GM18507 (cell line): Measurements from ENCODE around the gene ZNF709.
"Not testable (repeated sequence)": the region's sequence is repeated elsewhere in the genome, so short reads cannot be mapped to it uniquely, and the experiment has no call there.

Source experiments
- DNase-seq: peaks from one replicate; pipeline ENCODE4 v3.0.0; 2011; ENCODE audit warnings: low read depth; ENCODE audit not compliant: insufficient read length; ENCODE audit errors: extremely low spot score
- FAIRE-seq: peaks from 2 replicates; lab custom pipeline; 2011; peaks lifted over from hg19 to GRCh38; lab: Jason Lieb, UNC

ZNF709 gene

GRCh38 chr19:12484371-12485051 lies at the start of gene ZNF709:
Gene ZNF709 (minus strand): TSS chr19:12484816. CDS start chr19:12484657, 159 bp downstream.
- FAIRE-seq (peak; percentile 94), DNase-seq (peak; percentile 84)

GRCh38 chr19:12527034-12527836 lies 42.6 kb upstream of the ZNF709 start:
- no peak for FAIRE-seq
- DNase-seq = no peak

GRCh38 chr19:12526542-12526941 lies 41.9 kb upstream of the ZNF709 start:
- FAIRE-seq = no peak
- no peak for DNase-seq

GRCh38 chr19:12521996-12522395 lies 37.4 kb upstream of the ZNF709 start:
- FAIRE-seq = no peak
- no peak for DNase-seq

GRCh38 chr19:12513531-12514061 lies 29.0 kb upstream of the ZNF709 start:
- FAIRE-seq (no peak), DNase-seq (no peak)

- no peak for FAIRE-seq
- DNase-seq = no peak
Observed at GRCh38 chr19:12497032-12497431, 12.4 kb upstream of the ZNF709 start.

- no peak for DNase-seq
- FAIRE-seq = no peak
Observed at GRCh38 chr19:12496480-12496879, 11.9 kb upstream of the ZNF709 start.

GRCh38 chr19:12495002-12495802 lies 10.6 kb upstream of the ZNF709 start:
- FAIRE-seq (peak; percentile 90), DNase-seq (peak; percentile 48)

- DNase-seq (no peak), FAIRE-seq (no peak)
Observed at GRCh38 chr19:12494260-12494860, 9.7 kb upstream of the ZNF709 start.

GRCh38 chr19:12486265-12486783 lies 1.7 kb upstream of the ZNF709 start:
- not testable (repeated sequence) for DNase-seq, FAIRE-seq

- no peak for FAIRE-seq
- no peak for DNase-seq
Observed at GRCh38 chr19:12485571-12485970, 955 bp upstream of the ZNF709 start.

- DNase-seq = no peak
- FAIRE-seq = no peak
Observed at GRCh38 chr19:12485052-12485416, 418 bp upstream of the ZNF709 start.

- FAIRE-seq (no peak), DNase-seq (no peak)
Observed at GRCh38 chr19:12484011-12484370, 625 bp downstream of the ZNF709 start.

GRCh38 chr19:12482509-12482886 lies 2.1 kb downstream of the ZNF709 start:
- FAIRE-seq = no peak
- no peak for DNase-seq

- no peak for FAIRE-seq
- DNase-seq = no peak
Observed at GRCh38 chr19:12481781-12482508, 2.7 kb downstream of the ZNF709 start.

- DNase-seq (no peak), FAIRE-seq (no peak)
Observed at GRCh38 chr19:12478234-12478941, 6.2 kb downstream of the ZNF709 start.

- not testable (repeated sequence) for FAIRE-seq, DNase-seq
Observed at GRCh38 chr19:12467651-12468050, 17.0 kb downstream of the ZNF709 start.

GRCh38 chr19:12465211-12465610 lies 19.4 kb downstream of the ZNF709 start:
- DNase-seq = no peak
- no peak for FAIRE-seq
